Measurements from ENCODE around the gene SRRT.
"Not testable (repeated sequence)": the region's sequence is repeated elsewhere in the genome, so short reads cannot be mapped to it uniquely, and the experiment has no call there.

SRRT gene

GRCh38 chr7:100899432-100899831 lies 24.5 kb downstream of the SRRT start:
- Histone ChIP-seq H3K4me1 (ENCODE audit: insufficient read depth, low read length) (peaks cover 9% of the 10 kb centered on the region), H3K27me3 (ENCODE audit: insufficient read depth, low read length) (peaks cover 14% of the 10 kb centered on the region), H3K36me3 (ENCODE audit: insufficient read depth, low read length) (no peaks in the 10 kb centered on the region), H3K9me3 (ENCODE audit: low read length) (no peaks in the 10 kb centered on the region), H3K4me3 (ENCODE audit: low read length) (no peak overlapping the region), H2AFZ (ENCODE audit: low read depth, low read length) (no peak overlapping the region)

DNA sequence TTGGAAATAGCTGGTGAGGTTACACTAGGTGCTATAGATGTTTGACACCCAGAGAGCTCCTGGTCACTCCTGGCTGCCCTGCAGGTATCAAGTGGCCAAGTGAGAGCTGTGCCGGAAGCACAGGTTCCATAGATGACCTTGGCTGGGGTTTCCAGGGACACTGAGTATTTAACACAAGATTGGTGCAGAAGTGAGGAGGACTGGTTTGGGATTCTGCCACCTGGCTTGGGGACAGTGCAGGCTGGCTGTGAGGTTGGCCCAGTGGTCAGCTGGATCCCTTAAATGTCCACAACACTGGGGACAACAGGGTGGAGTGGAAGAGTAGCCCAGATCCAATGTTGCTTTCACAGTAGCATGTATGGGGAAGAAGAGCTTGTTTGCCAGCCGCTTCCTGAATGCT lies 26.1 kb downstream of the SRRT start:
- H3K4me3 ChIP-seq (ENCODE audit: low read length): no peak overlapping the region
- H3K36me3 ChIP-seq (ENCODE audit: insufficient read depth, low read length): no peaks in the 10 kb centered on the region
- H3K9me3 ChIP-seq (ENCODE audit: low read length): no peaks in the 10 kb centered on the region
- no peak overlapping the region for H2AFZ ChIP-seq (ENCODE audit: low read depth, low read length)
- peaks cover 13% of the 10 kb centered on the region for H3K27me3 ChIP-seq (ENCODE audit: insufficient read depth, low read length)
- H3K4me1 ChIP-seq (ENCODE audit: insufficient read depth, low read length): peaks cover 5% of the 10 kb centered on the region

DNA sequence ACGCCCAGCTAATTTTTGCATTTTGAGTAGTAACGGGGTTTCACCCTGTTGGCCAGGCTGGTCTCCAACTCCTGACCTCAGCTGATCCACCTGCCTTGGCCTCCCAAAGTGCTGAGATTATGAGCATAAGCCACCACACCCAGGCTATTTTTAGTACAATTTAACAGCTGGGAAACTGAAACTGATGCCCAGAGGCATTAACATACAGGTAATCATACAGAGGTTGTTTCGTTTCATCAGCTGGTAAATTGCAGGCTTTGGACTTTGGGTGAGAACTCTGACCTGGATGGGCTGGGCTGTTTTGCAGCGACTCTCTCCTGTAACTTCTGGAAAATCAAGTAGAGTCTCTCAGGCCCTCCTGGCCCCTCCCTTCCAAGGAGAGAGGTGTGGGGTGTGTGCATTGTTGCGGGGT lies 27.0 kb downstream of the SRRT start:
- H3K36me3 ChIP-seq (ENCODE audit: insufficient read depth, low read length): no peaks in the 10 kb centered on the region
- peaks cover 6% of the 10 kb centered on the region for H3K27me3 ChIP-seq (ENCODE audit: insufficient read depth, low read length)
- H3K4me1 ChIP-seq (ENCODE audit: insufficient read depth, low read length): no peaks in the 10 kb centered on the region
- H3K4me3 ChIP-seq (ENCODE audit: low read length): no peak overlapping the region
- H2AFZ ChIP-seq (ENCODE audit: low read depth, low read length): no peak overlapping the region
- H3K9me3 ChIP-seq (ENCODE audit: low read length): peaks cover 2% of the 10 kb centered on the region

DNA sequence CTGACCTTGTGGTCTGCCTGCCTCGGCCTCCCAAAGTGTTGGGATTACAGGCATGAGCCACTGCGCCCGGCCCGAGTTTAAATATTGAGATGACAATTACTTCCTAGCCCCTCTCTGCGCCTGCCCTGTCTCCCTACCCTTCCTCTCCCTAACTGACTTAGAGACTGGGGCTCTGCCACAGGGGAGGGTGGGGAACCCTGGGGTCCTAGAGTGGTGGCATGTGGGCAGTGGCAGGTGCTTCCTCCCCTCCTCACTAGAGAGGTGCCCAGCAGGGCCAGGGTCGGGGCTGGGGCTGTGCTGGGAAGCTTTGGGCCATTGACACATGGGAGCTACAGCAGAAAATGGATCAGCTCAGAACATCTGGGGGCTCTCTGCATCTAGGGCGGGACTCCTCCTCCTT lies 27.7 kb downstream of the SRRT start:
- no peak overlapping the region for H3K4me3 ChIP-seq (ENCODE audit: low read length)
- H2AFZ ChIP-seq (ENCODE audit: low read depth, low read length): no peak overlapping the region
- peaks cover 2% of the 10 kb centered on the region for H3K9me3 ChIP-seq (ENCODE audit: low read length)
- H3K27me3 ChIP-seq (ENCODE audit: insufficient read depth, low read length): peaks cover 3% of the 10 kb centered on the region
- no peaks in the 10 kb centered on the region for H3K36me3 ChIP-seq (ENCODE audit: insufficient read depth, low read length)
- no peaks in the 10 kb centered on the region for H3K4me1 ChIP-seq (ENCODE audit: insufficient read depth, low read length)

GRCh38 chr7:100908512-100908911 lies 33.6 kb downstream of the SRRT start:
- H3K4me3 ChIP-seq (ENCODE audit: low read length): no peak overlapping the region
- H2AFZ ChIP-seq (ENCODE audit: low read depth, low read length): no peak overlapping the region
- peaks cover 2% of the 10 kb centered on the region for H3K9me3 ChIP-seq (ENCODE audit: low read length)
- no peaks in the 10 kb centered on the region for H3K36me3 ChIP-seq (ENCODE audit: insufficient read depth, low read length)
- no peaks in the 10 kb centered on the region for H3K27me3 ChIP-seq (ENCODE audit: insufficient read depth, low read length)
- H3K4me1 ChIP-seq (ENCODE audit: insufficient read depth, low read length): no peaks in the 10 kb centered on the region

DNA sequence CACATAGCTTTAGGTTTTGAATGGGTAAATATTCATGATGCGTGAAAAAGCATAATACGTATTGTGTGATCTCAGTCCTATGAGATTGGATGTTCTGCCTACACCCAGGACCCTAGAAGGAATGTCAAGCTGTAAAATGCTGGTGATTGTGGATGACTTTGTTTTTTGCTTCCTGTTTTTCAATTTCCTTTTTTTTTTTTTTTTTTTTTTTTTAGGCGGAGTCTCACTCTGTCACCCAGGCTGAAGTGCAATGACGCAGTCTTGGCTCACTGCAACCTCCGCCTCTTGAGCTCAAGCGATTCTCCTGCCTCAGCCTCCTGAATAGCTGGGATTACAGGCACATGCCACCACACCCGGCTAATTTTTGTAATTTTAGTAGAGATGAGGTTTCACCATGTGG lies 35.5 kb downstream of the SRRT start:
- not testable (repeated sequence) for H3K4me1 ChIP-seq (ENCODE audit: insufficient read depth, low read length); H3K36me3 ChIP-seq (ENCODE audit: insufficient read depth, low read length); H2AFZ ChIP-seq (ENCODE audit: low read depth, low read length); H3K9me3 ChIP-seq (ENCODE audit: low read length); H3K27me3 ChIP-seq (ENCODE audit: insufficient read depth, low read length); H3K4me3 ChIP-seq (ENCODE audit: low read length)

DNA sequence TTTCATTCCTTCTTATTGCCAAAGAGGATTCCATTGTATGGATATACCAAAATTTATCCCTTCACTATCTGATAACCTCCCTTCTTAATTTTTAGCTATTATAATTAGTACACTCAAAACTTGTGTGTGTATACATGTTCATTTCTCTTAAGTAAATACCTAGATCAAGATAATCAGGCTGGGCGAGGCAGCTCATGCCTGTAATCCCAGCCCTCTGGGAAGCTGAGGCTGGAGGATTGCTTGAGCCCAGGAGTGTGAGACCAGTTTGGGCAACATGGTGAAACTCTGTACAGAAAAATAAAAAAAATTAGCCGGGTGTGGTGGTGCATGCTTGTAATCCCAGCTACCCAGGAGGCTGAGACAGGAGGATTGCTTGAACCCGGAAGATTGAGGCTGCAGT lies 36.6 kb downstream of the SRRT start:
- Histone ChIP-seq H3K27me3 (ENCODE audit: insufficient read depth, low read length) (no peaks in the 10 kb centered on the region), H3K4me3 (ENCODE audit: low read length) (no peak overlapping the region), H3K4me1 (ENCODE audit: insufficient read depth, low read length) (no peaks in the 10 kb centered on the region), H2AFZ (ENCODE audit: low read depth, low read length) (no peak overlapping the region), H3K36me3 (ENCODE audit: insufficient read depth, low read length) (no peaks in the 10 kb centered on the region), H3K9me3 (ENCODE audit: low read length) (peaks cover 2% of the 10 kb centered on the region)

- no peaks in the 10 kb centered on the region for H3K27me3 ChIP-seq (ENCODE audit: insufficient read depth, low read length)
- no peak overlapping the region for H2AFZ ChIP-seq (ENCODE audit: low read depth, low read length)
- no peaks in the 10 kb centered on the region for H3K9me3 ChIP-seq (ENCODE audit: low read length)
- no peaks in the 10 kb centered on the region for H3K4me1 ChIP-seq (ENCODE audit: insufficient read depth, low read length)
- no peak overlapping the region for H3K4me3 ChIP-seq (ENCODE audit: low read length)
- H3K36me3 ChIP-seq (ENCODE audit: insufficient read depth, low read length): no peaks in the 10 kb centered on the region
Observed at GRCh38 chr7:100914208-100914878, 39.4 kb downstream of the SRRT start.

DNA sequence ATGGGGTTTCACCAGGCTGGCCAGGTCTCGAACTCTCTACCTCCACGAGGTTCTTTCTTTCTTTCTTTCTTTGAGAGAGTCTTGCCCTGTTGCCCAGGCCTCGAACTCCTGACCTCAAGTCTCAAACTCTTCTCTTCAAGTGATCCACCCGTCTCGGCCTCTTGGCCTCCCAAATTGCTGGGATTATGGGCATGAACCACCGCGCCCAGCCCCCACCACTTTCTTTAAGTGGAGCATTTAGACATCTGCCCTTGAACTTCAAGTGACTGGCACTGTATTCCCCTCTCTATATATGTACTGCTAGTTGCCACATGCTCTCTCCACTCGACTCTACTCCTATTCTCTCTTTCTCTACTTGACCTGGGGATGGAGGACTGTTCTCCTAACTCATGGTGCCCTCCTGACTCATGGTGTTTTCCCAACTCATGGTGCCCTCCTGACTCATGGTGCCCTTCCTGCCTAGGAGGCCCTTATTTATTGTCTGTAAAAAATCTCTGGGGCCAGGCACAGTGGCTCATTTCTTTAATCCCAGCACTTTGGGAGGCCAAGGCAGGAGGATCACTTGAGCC lies 40.1 kb downstream of the SRRT start:
- Histone ChIP-seq H3K36me3 (ENCODE audit: insufficient read depth, low read length) (no peaks in the 10 kb centered on the region), H3K4me3 (ENCODE audit: low read length) (no peak overlapping the region), H3K9me3 (ENCODE audit: low read length) (no peaks in the 10 kb centered on the region), H2AFZ (ENCODE audit: low read depth, low read length) (no peak overlapping the region), H3K4me1 (ENCODE audit: insufficient read depth, low read length) (no peaks in the 10 kb centered on the region), H3K27me3 (ENCODE audit: insufficient read depth, low read length) (no peaks in the 10 kb centered on the region)

DNA sequence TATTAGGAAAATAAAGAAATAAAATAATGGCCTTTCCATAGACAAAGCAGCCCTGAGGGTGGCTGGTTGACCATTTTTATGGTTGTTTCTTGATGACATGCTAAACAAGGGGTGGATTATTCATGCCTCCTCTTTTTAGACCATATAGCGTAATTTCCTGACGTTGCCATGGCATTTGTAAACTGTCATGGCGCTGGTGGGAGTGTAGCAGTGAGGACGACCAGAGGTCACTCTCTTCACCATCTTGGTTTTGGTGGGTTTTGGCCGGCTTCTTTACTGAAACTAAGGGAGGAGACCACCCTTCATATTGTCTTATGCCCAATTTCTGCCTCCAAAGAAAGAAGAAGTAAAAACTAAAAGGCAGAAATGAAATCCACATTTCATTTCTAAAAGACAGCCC lies 44.4 kb downstream of the SRRT start:
- not testable (repeated sequence) for H3K4me3 ChIP-seq (ENCODE audit: low read length); H3K9me3 ChIP-seq (ENCODE audit: low read length); H3K36me3 ChIP-seq (ENCODE audit: insufficient read depth, low read length); H3K27me3 ChIP-seq (ENCODE audit: insufficient read depth, low read length); H2AFZ ChIP-seq (ENCODE audit: low read depth, low read length); H3K4me1 ChIP-seq (ENCODE audit: insufficient read depth, low read length)

DNA sequence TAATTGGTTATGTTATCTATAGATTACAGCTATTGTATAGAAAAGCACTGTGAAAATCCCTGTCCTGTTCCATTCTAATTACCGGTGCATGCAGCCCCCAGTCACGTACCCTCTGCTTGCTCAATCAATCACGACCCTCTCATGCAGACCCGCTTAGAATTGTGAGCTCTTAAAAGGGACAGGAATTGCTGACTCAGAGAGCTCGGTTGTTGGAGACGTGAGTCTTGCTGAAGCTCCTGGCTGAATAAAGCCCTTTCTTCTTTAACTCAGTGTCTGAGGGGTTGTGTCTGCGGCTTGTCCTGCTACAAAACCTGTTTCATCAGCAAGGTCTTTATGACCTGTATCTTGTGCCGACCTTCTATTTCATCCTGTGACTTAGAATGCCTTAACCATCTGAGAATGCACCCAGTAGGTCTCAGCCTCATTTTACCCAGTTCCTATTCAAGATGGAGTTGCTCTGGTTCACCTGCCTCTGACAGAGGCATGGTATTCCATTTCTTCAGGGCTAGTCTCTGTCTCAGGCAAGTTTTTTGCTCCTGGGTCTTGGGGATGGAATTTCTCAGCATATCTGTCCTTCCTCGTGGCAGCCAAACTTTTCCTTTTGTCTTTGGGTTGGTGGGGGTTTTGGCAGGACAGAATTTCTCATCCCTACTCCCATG lies 45.0 kb downstream of the SRRT start:
- H3K4me1 ChIP-seq (ENCODE audit: insufficient read depth, low read length); H2AFZ ChIP-seq (ENCODE audit: low read depth, low read length); H3K4me3 ChIP-seq (ENCODE audit: low read length); H3K27me3 ChIP-seq (ENCODE audit: insufficient read depth, low read length); H3K36me3 ChIP-seq (ENCODE audit: insufficient read depth, low read length); H3K9me3 ChIP-seq (ENCODE audit: low read length): not testable (repeated sequence)

DNA sequence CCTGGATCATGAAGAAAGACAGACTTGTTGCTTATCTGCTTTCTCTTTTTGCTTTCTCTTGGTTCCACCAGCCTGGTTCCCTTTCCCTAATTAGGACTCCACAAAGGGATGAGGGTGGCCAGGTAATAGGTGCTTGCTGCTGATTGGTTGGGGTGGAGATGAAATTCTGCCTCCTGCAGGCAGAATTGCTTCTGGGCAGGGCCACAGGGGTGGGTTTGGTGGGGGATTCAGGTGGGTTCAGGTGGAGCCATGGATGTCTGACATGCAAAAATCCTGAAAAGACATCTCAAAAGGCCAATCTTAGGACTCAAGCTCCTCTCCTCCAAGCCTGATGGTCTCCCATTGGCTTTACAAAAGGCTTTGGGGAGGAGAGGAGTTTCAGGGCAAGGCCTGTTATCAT lies 46.1 kb downstream of the SRRT start:
- Histone ChIP-seq H3K36me3 (ENCODE audit: insufficient read depth, low read length) (no peaks in the 10 kb centered on the region), H2AFZ (ENCODE audit: low read depth, low read length) (no peak overlapping the region), H3K27me3 (ENCODE audit: insufficient read depth, low read length) (no peaks in the 10 kb centered on the region), H3K4me3 (ENCODE audit: low read length) (no peak overlapping the region), H3K4me1 (ENCODE audit: insufficient read depth, low read length) (no peaks in the 10 kb centered on the region), H3K9me3 (ENCODE audit: low read length) (no peaks in the 10 kb centered on the region)

- not testable (repeated sequence) for H3K9me3 ChIP-seq (ENCODE audit: low read length); H3K4me1 ChIP-seq (ENCODE audit: insufficient read depth, low read length); H2AFZ ChIP-seq (ENCODE audit: low read depth, low read length); H3K36me3 ChIP-seq (ENCODE audit: insufficient read depth, low read length); H3K4me3 ChIP-seq (ENCODE audit: low read length); H3K27me3 ChIP-seq (ENCODE audit: insufficient read depth, low read length)
Observed at GRCh38 chr7:100923616-100924015, 48.7 kb downstream of the SRRT start.

GRCh38 chr7:100929808-100930174 lies 54.9 kb downstream of the SRRT start:
- no peaks in the 10 kb centered on the region for H3K4me1 ChIP-seq (ENCODE audit: insufficient read depth, low read length)
- H2AFZ ChIP-seq (ENCODE audit: low read depth, low read length): no peak overlapping the region
- H3K9me3 ChIP-seq (ENCODE audit: low read length): no peaks in the 10 kb centered on the region

More at GRCh38 chr7:100929808-100930174, 54.9 kb downstream of the SRRT start:
- H3K36me3 ChIP-seq (ENCODE audit: insufficient read depth, low read length): no peaks in the 10 kb centered on the region
- no peak overlapping the region for H3K4me3 ChIP-seq (ENCODE audit: low read length)
- H3K27me3 ChIP-seq (ENCODE audit: insufficient read depth, low read length): peaks cover 3% of the 10 kb centered on the region
